KMS-11 (cell line): ENCODE results near the gene HOXD1.

Source experiments
- H2AFZ ChIP-seq: fragments of 200-600 bp; sonication (generic); 2 replicates; pipeline ENCODE4 v1.6.1; 2016; ENCODE audit warnings: antibody characterized with exemption, mixed run types, low read depth
- H3K27ac ChIP-seq: fragments of 200-600 bp; sonication (generic); 2 replicates; pipeline ENCODE4 v1.6.1; 2016; ENCODE audit warnings: mild to moderate bottlenecking, mixed run types
- H3K27me3 ChIP-seq: fragments of 200-600 bp; sonication (generic); 2 replicates; pipeline ENCODE4 v1.6.1; 2017; ENCODE audit warnings: mild to moderate bottlenecking, low read depth, mixed run types, moderate library complexity; ENCODE audit not compliant: insufficient read depth
- H3K36me3 ChIP-seq: fragments of 200-600 bp; sonication (generic); 2 replicates; pipeline ENCODE4 v1.6.1; 2017; ENCODE audit warnings: mild to moderate bottlenecking, mixed run types; ENCODE audit not compliant: insufficient read depth
- H3K4me1 ChIP-seq: fragments of 200-600 bp; sonication (generic); 2 replicates; pipeline ENCODE4 v1.6.1; 2016; ENCODE audit warnings: mild to moderate bottlenecking, low read depth, mixed run types; ENCODE audit not compliant: poor library complexity, severe bottlenecking
- H3K4me2 ChIP-seq: fragments of 200-600 bp; sonication (generic); 2 replicates; pipeline ENCODE4 v1.7.0; 2016; ENCODE audit warnings: mild to moderate bottlenecking, mixed run types
- H3K4me3 ChIP-seq: fragments of 200-600 bp; sonication (generic); IDR thresholded peaks from 2 replicates; pipeline ENCODE4 v1.6.1; 2017; ENCODE audit warnings: low read depth, low read length, mixed read lengths; ENCODE audit not compliant: insufficient read depth
- H3K79me2 ChIP-seq: fragments of 200-600 bp; sonication (generic); 2 replicates; pipeline ENCODE4 v1.6.1; 2016; ENCODE audit warnings: low read depth, mixed run types; ENCODE audit not compliant: insufficient read depth
- H3K9ac ChIP-seq: fragments of 200-600 bp; sonication (generic); 2 replicates; pipeline ENCODE4 v1.6.1; 2016; ENCODE audit warnings: mild to moderate bottlenecking, mixed run types
- H4K20me1 ChIP-seq: fragments of 200-600 bp; sonication (generic); 2 replicates; pipeline ENCODE4 v1.6.1; 2016; ENCODE audit warnings: mild to moderate bottlenecking, mixed run types; ENCODE audit not compliant: insufficient read depth
- CTCF ChIP-seq: fragments of 200-600 bp; sonication (generic); conservative IDR thresholded peaks from 2 replicates; pipeline ENCODE4 v1.6.1; 2017; ENCODE audit warnings: low read depth, mild to moderate bottlenecking, antibody characterized with exemption, low read length, moderate library complexity, mixed read lengths

HOXD1 gene

DNA sequence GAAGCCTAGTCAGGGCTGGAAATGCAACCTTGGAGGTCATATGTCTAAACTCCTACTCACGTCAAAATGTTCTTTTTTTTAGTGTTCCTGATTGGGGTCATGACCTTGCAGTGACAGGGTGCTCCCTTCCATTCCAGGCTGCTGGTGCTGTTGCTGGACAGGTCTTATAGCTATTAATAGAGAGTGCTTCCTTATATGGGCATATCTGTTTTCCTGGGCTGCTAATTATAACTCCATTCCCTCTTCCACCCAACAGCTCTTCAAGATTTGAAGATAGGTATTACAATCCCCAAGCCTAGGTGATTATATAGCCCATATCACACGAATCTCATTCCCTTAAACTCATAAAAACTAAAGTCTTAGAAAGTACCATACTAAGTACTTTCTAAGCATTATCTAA lies 18.8 kb upstream of the HOXD1 start:
- H3K27me3 ChIP-seq, result no peaks in the 10 kb centered on the region
- H3K27ac ChIP-seq, result no peak overlapping the region
- no peak for TF ChIP-seq CTCF
- no peaks in the 10 kb centered on the region for H3K36me3 ChIP-seq
- no peak overlapping the region for H2AFZ ChIP-seq
- H3K79me2 ChIP-seq, result no peaks in the 10 kb centered on the region
- H3K9ac ChIP-seq, result no peak overlapping the region
- H4K20me1 ChIP-seq, result no peaks in the 10 kb centered on the region
- H3K4me1 ChIP-seq, result no peaks in the 10 kb centered on the region
- H3K4me3 ChIP-seq, result no peak overlapping the region
- no peak overlapping the region for H3K4me2 ChIP-seq

GRCh38 chr2:176170602-176171305 lies 17.7 kb upstream of the HOXD1 start:
- no peaks in the 10 kb centered on the region for H3K36me3 ChIP-seq
- TF ChIP-seq CTCF, result no peak
- no peak overlapping the region for H2AFZ ChIP-seq
- no peak overlapping the region for H3K9ac ChIP-seq
- no peaks in the 10 kb centered on the region for H3K79me2 ChIP-seq
- no peaks in the 10 kb centered on the region for H3K4me1 ChIP-seq
- H3K4me2 ChIP-seq, result no peak overlapping the region
- H4K20me1 ChIP-seq, result no peaks in the 10 kb centered on the region
- no peaks in the 10 kb centered on the region for H3K27me3 ChIP-seq
- no peak overlapping the region for H3K4me3 ChIP-seq
- H3K27ac ChIP-seq, result no peak overlapping the region

GRCh38 chr2:176171351-176172006 lies 17.0 kb upstream of the HOXD1 start:
- H3K4me3 ChIP-seq, result no peak overlapping the region
- no peak overlapping the region for H3K9ac ChIP-seq
- no peaks in the 10 kb centered on the region for H3K27me3 ChIP-seq
- no peak overlapping the region for H3K4me2 ChIP-seq
- no peaks in the 10 kb centered on the region for H4K20me1 ChIP-seq
- TF ChIP-seq CTCF, result no peak
- no peak overlapping the region for H3K27ac ChIP-seq
- H3K4me1 ChIP-seq, result no peaks in the 10 kb centered on the region
- H3K79me2 ChIP-seq, result no peaks in the 10 kb centered on the region
- H2AFZ ChIP-seq, result no peak overlapping the region
- H3K36me3 ChIP-seq, result no peaks in the 10 kb centered on the region

GRCh38 chr2:176172007-176172894 lies 16.2 kb upstream of the HOXD1 start:
- no peak for TF ChIP-seq CTCF
- Histone ChIP-seq H3K27me3 (no peaks in the 10 kb centered on the region), H3K4me3 (no peak overlapping the region), H3K79me2 (no peaks in the 10 kb centered on the region), H4K20me1 (no peaks in the 10 kb centered on the region), H3K36me3 (no peaks in the 10 kb centered on the region), H3K9ac (no peak overlapping the region), H3K27ac (no peak overlapping the region), H2AFZ (no peak overlapping the region), H3K4me1 (no peaks in the 10 kb centered on the region), H3K4me2 (no peak overlapping the region)
